Endothelial cell of umbilical vein (primary cell): ENCODE data around the gene LRCH1. TPM values are rescaled to one million over a fixed set of nuclear protein-coding genes. Genes with fewer than 3 reads are reported as not detected.

Experiments used
- BruUV-seq: library from RNA; stranded (reverse); fragments of 400-500 nt; replicated peaks from 2 replicates; lab custom pipeline; 2021; lab: Mats Ljungman, UMichigan
- CTCF ChIA-PET: fragments of 300-600, 350-600 bp; sonication (Branson Sonifier 250); formaldehyde crosslinking; loops from one replicate; lab custom pipeline; 2021; ENCODE audit warnings: antibody characterized with exemption, inconsistent platforms; lab: Charles Lee
- POLR2A ChIA-PET: fragments of 300-600, 350-600 bp; sonication (Branson Sonifier 250); formaldehyde crosslinking; loops from one replicate; lab custom pipeline; 2021; ENCODE audit warnings: antibody characterized with exemption, inconsistent platforms; lab: Charles Lee
- DNase-seq: peaks from one replicate; pipeline ENCODE4 v3.0.0-alpha.2; 2011; ENCODE audit warnings: low read depth, low spot score
- FAIRE-seq: peaks from 2 replicates; lab custom pipeline; 2011; peaks lifted over from hg19 to GRCh38; lab: Jason Lieb, UNC
- H2AFZ ChIP-seq: 2 replicates; pipeline ENCODE4 v1.6.0; 2012; ENCODE audit warnings: low read depth, low read length, control low read depth, inconsistent platforms
- H3K27ac ChIP-seq: 2 replicates; pipeline ENCODE4 v1.5.1; 2011; ENCODE audit warnings: low read depth, mild to moderate bottlenecking, control low read depth, low read length, moderate library complexity; ENCODE audit not compliant: insufficient read depth
- H3K27me3 ChIP-seq, 2 experiments: 2 replicates each; pipeline versions ENCODE4 v1.6.0 to v1.6.1; 2011; ENCODE audit warnings: low read length in 2 of 2, mixed read lengths in 1 of 2; ENCODE audit not compliant: control insufficient read depth in 2 of 2, insufficient read depth in 2 of 2
- H3K36me3 ChIP-seq, 2 experiments: 2 replicates in 1 of 2; 3 replicates in 1 of 2; pipeline ENCODE4 v1.5.1; 2011; ENCODE audit warnings: low read length in 2 of 2, mild to moderate bottlenecking in 1 of 2, moderate library complexity in 1 of 2; ENCODE audit not compliant: control insufficient read depth in 2 of 2, insufficient read depth in 2 of 2; ENCODE audit errors: extremely low read depth in 1 of 2
- H3K4me1 ChIP-seq: 3 replicates; pipeline ENCODE4 v1.5.1; 2011; ENCODE audit warnings: mild to moderate bottlenecking, low read length; ENCODE audit not compliant: control insufficient read depth, insufficient read depth; ENCODE audit errors: extremely low read depth
- H3K4me2 ChIP-seq: 2 replicates; pipeline ENCODE4 v1.6.1; 2011; ENCODE audit warnings: low read length, control low read depth, mixed read lengths; ENCODE audit not compliant: insufficient read depth
- H3K4me3 ChIP-seq, 3 experiments: fragments of 200-600 bp in 1 of 3; sonication (generic), shearing (Covaris generic) in 1 of 3; replicated peaks in 1 of 3; 2 replicates each; pipeline ENCODE4 v1.5.1; 2011 to 2016; ENCODE audit warnings: control low read depth in 3 of 3, low read length in 3 of 3, mild to moderate bottlenecking in 2 of 3, inconsistent platforms in 1 of 3, low read depth in 1 of 3, moderate library complexity in 1 of 3; ENCODE audit not compliant: insufficient read depth in 1 of 3
- H3K79me2 ChIP-seq: 2 replicates; pipeline ENCODE4 v1.6.0; 2012; ENCODE audit warnings: low read length, inconsistent platforms; ENCODE audit not compliant: control insufficient read depth, insufficient read depth
- H3K9ac ChIP-seq: replicated peaks from 2 replicates; pipeline ENCODE3; 2011; ENCODE audit warnings: low read length, control low read depth; ENCODE audit not compliant: insufficient read depth; ENCODE audit errors: extremely low read depth
- H3K9me1 ChIP-seq: replicated peaks from 3 replicates; pipeline ENCODE4 v1.6.0; 2011; ENCODE audit warnings: mild to moderate bottlenecking, low read length; ENCODE audit not compliant: control insufficient read depth, insufficient read depth; ENCODE audit errors: extremely low read depth
- H3K9me3 ChIP-seq: replicated peaks from 2 replicates; pipeline ENCODE4 v1.5.1; 2012; ENCODE audit warnings: low read length, inconsistent platforms; ENCODE audit not compliant: control insufficient read depth, insufficient read depth
- H4K20me1 ChIP-seq: replicated peaks from 2 replicates; pipeline ENCODE3; 2011; ENCODE audit warnings: mild to moderate bottlenecking, low read length; ENCODE audit not compliant: control insufficient read depth, insufficient read depth; ENCODE audit errors: extremely low read depth
- CTCF ChIP-seq, 2 donors: IDR thresholded peaks; 1 replicate in 1 of 2; 2 replicates in 1 of 2; pipeline ENCODE4 v1.5.1; 2011; ENCODE audit warnings: low read length in 2 of 2, mild to moderate bottlenecking in 2 of 2, moderate library complexity in 2 of 2, control low read depth in 1 of 2, inconsistent platforms in 1 of 2, low read depth in 1 of 2; ENCODE audit not compliant: insufficient read depth in 1 of 2; ENCODE audit errors: extremely low read depth in 1 of 2
- EZH2 ChIP-seq: IDR thresholded peaks from 2 replicates; pipeline ENCODE4 v1.6.1; 2012; ENCODE audit warnings: borderline replicate concordance, low read depth, mild to moderate bottlenecking, moderate library complexity, low read length, inconsistent platforms; ENCODE audit not compliant: severe bottlenecking
- FOS ChIP-seq: IDR thresholded peaks from 2 replicates; pipeline ENCODE4 v1.6.1; 2011; ENCODE audit warnings: mild to moderate bottlenecking, low read length, moderate library complexity, borderline replicate concordance; ENCODE audit not compliant: insufficient read depth
- GATA2 ChIP-seq: IDR thresholded peaks from 2 replicates; pipeline ENCODE4 v1.7.0; 2011; ENCODE audit warnings: low read depth, mild to moderate bottlenecking, moderate library complexity, mixed read lengths, low read length; ENCODE audit not compliant: insufficient read length, insufficient read depth
- JUN ChIP-seq: IDR thresholded peaks from 2 replicates; pipeline ENCODE4 v1.6.1; 2011; ENCODE audit warnings: borderline replicate concordance, low read depth; ENCODE audit not compliant: insufficient read length, insufficient read depth
- MAX ChIP-seq: IDR thresholded peaks from 2 replicates; pipeline ENCODE4 v1.6.1; 2011; ENCODE audit not compliant: insufficient read depth, insufficient read length
- MYC ChIP-seq: IDR thresholded peaks from one replicate; pipeline ENCODE4 v1.6.1; 2011; ENCODE audit warnings: mild to moderate bottlenecking, low read depth, low read length
- POLR2A ChIP-seq: IDR thresholded peaks from 2 replicates; pipeline ENCODE4 v1.6.1; 2012; ENCODE audit warnings: low read depth, mild to moderate bottlenecking, control low read depth, low read length
- POLR2AphosphoS5 ChIP-seq: IDR thresholded peaks from 2 replicates; pipeline ENCODE4 v1.6.1; 2012; ENCODE audit warnings: low read depth, mild to moderate bottlenecking, control low read depth, low read length, moderate library complexity; ENCODE audit not compliant: insufficient read depth
- dilution Hi-C: fragments of 300-500 bp; cut with MboI; formaldehyde crosslinking; loops from one replicate; pipeline ENCODE4 v1.15.0; 2019; ENCODE audit warnings: low sequenced_read_pairs; ENCODE audit not compliant: extremely low pct_ligation_motif_present
- intact Hi-C: fragments of 100-400 bp; cut with micrococcal nuclease; formaldehyde crosslinking; loops from one replicate; pipeline ENCODE4 v1.10.0; 2022
- polyA plus RNA-seq, 4 experiments: library from polyadenylated mRNA; depleted of rRNA in 3 of 4; stranded (reverse) in 3 of 4; unstranded in 1 of 4; fragments of >200 nt; gene quantifications; 2 replicates each; pipeline versions ENCODE4 v1.2.1 to v1.2.3, GENCODE V29; 2011 to 2012; ENCODE audit warnings: missing spikeins in 1 of 4
- total RNA-seq: library from RNA; stranded (reverse); gene quantifications from 2 replicates; pipeline ENCODE4 v1.2.3, GENCODE V29; 2021

The LRCH1 gene
- total and polyA plus RNA-seq, 2 donors (not counting 3 experiments of a cell fraction or from before 2014, with no cell fraction given), result 5.4 to 16.5 TPM

GRCh38 chr13:46637213-46637612, 84.2 kb downstream of the LRCH1 start:
- Histone ChIP-seq H3K36me3 (no peaks in the 10 kb centered on the region), H3K4me1 (peaks cover 19% of the 10 kb centered on the region), H3K4me3 (no peak overlapping the region), H3K27me3 (no peaks in the 10 kb centered on the region), H3K9ac (no peak overlapping the region), H3K79me2 (peaks cover 11% of the 10 kb centered on the region), H3K9me3 (no peaks in the 10 kb centered on the region), H3K4me2 (no peak overlapping the region), H3K9me1 (no peaks in the 10 kb centered on the region), H4K20me1 (peaks cover 2% of the 10 kb centered on the region), H2AFZ (no peak overlapping the region), H3K27ac (no peak overlapping the region)
- DNase-seq (no peak), FAIRE-seq (no peak)
- dilution Hi-C loops (no loop called here), intact Hi-C loops (no loop called here)
- ChIA-PET CTCF (interaction anchor here (1.4 to 1.5 kb wide), 2 partner anchors 16 to 86 kb away, joined by 3 read pairs; no protein-coding TSS in a partner anchor), POLR2A (no interaction called here)
- TF ChIP-seq EZH2 (no peak), JUN (no peak), POLR2AphosphoS5 (no peak), POLR2A (no peak), GATA2 (no peak), CTCF (IDR thresholded peaks at IDR 0.05; ENCODE audit: extremely low read depth in 1 of 2, insufficient read depth in 1 of 2, low read depth in 1 of 2, low read length in 2 of 2) (no peak), MAX (no peak), MYC (no peak), FOS (no peak)
- BruUV-seq, result no TSS peak
